Parathyroid adenoma (tissue), 2 donors: ENCODE data around the gene NPB.

ENCODE experiments used
- H2AFZ ChIP-seq: fragments of 300-600 bp; sonication (generic); one replicate; pipeline ENCODE4 v1.7.0; 2017; ENCODE audit warnings: antibody characterized with exemption, mild to moderate bottlenecking
- H3K27ac ChIP-seq: fragments of 300-600 bp; sonication (generic); one replicate; pipeline ENCODE4 v1.7.0; 2017
- H3K27me3 ChIP-seq: fragments of 300-600 bp; sonication (generic); one replicate; pipeline ENCODE4 v1.7.0; 2017; ENCODE audit warnings: low read length; ENCODE audit not compliant: control insufficient read depth, insufficient read depth
- H3K36me3 ChIP-seq: fragments of 300-600 bp; sonication (generic); one replicate; pipeline ENCODE4 v1.7.0; 2017; ENCODE audit warnings: low read length; ENCODE audit not compliant: control insufficient read depth, insufficient read depth
- H3K4me1 ChIP-seq: fragments of 300-600 bp; sonication (generic); one replicate; pipeline ENCODE4 v1.7.0; 2017; ENCODE audit warnings: control low read depth
- H3K4me2 ChIP-seq: fragments of 300-600 bp; sonication (generic); one replicate; pipeline ENCODE4 v1.7.0; 2017; ENCODE audit warnings: low read length
- H3K4me3 ChIP-seq: fragments of 300-600 bp; sonication (generic); one replicate; pipeline ENCODE4 v1.7.0; 2017; ENCODE audit warnings: low read depth, low read length
- H3K79me2 ChIP-seq: fragments of 300-600 bp; sonication (generic); one replicate; pipeline ENCODE4 v1.7.0; 2017; ENCODE audit warnings: control low read depth
- H3K9ac ChIP-seq: fragments of 300-600 bp; sonication (generic); one replicate; pipeline ENCODE4 v1.7.0; 2017; ENCODE audit warnings: mild to moderate bottlenecking
- H3K9me3 ChIP-seq: fragments of 300-600 bp; sonication (generic); one replicate; pipeline ENCODE4 v1.7.0; 2017; ENCODE audit warnings: low read length; ENCODE audit not compliant: control insufficient read depth
- TF ChIP-seq, protein P1 (sequence below): fragments of 300-600 bp; sonication (generic); IDR thresholded peaks from one replicate; pipeline ENCODE4 v1.7.0; 2017; ENCODE audit warnings: antibody characterized with exemption, mild to moderate bottlenecking
- donor health status: primary hyperparathyroidism.

Gene NPB

DNA sequence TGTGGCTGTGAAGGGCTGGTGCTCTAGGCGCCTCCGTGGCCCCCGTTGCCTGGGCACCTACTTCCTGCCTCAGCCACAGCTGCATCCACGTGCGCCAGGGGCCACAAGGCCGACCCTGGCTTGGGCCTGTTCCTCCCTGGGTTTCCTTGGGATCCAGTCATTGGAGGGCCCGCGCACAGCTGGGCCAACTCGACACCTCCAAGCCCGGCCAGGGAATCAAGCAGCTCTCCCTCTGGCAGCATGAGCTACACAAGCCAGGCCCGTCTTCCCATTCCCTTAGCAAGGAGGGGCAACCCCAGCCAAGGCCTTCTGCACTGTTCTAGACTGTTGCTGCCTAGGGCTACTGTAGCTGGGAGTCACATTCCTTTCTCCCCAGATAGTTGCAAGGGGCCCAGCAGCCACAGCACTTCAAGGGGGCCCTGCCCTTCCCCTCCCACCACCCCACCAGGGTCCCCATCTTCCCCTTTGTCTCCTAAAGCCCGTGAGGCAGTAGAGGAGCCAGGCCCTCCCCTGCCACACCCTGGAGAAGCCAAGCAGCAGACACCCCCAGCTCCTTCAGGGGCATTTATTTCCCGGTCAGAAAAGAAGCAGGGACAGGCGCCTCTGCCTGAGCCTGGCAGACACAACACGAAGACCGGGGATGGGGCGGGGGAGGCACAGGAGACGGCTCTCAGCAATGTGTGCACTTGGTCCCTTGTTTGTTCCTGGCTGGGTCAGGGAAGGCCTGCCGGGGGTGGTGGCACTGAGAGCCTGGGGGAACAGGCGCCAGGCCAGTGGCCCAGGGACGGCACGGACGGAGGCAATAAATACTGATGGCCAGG, 34.7 kb upstream of the NPB start:
- Histone ChIP-seq H3K27ac (no peak overlapping the region), H2AFZ (no peak overlapping the region), H3K4me1 (peaks cover 18% of the 10 kb centered on the region), H3K79me2 (peaks cover 38% of the 10 kb centered on the region), H3K4me2 (no peak overlapping the region), H3K9ac (no peak overlapping the region), H3K27me3 (no peaks in the 10 kb centered on the region), H3K4me3 (no peak overlapping the region), H3K36me3 (no peaks in the 10 kb centered on the region), H3K9me3 (no peaks in the 10 kb centered on the region)
- TF ChIP-seq, protein P1, sequence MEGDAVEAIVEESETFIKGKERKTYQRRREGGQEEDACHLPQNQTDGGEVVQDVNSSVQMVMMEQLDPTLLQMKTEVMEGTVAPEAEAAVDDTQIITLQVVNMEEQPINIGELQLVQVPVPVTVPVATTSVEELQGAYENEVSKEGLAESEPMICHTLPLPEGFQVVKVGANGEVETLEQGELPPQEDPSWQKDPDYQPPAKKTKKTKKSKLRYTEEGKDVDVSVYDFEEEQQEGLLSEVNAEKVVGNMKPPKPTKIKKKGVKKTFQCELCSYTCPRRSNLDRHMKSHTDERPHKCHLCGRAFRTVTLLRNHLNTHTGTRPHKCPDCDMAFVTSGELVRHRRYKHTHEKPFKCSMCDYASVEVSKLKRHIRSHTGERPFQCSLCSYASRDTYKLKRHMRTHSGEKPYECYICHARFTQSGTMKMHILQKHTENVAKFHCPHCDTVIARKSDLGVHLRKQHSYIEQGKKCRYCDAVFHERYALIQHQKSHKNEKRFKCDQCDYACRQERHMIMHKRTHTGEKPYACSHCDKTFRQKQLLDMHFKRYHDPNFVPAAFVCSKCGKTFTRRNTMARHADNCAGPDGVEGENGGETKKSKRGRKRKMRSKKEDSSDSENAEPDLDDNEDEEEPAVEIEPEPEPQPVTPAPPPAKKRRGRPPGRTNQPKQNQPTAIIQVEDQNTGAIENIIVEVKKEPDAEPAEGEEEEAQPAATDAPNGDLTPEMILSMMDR, result no peak

- peaks cover 34% of the 10 kb centered on the region for H3K79me2 ChIP-seq
- peak overlapping the region; percentile 9 for H3K27ac ChIP-seq
- no peak overlapping the region for H3K9ac ChIP-seq
- no peak overlapping the region for H2AFZ ChIP-seq
- H3K9me3 ChIP-seq, result no peaks in the 10 kb centered on the region
- H3K4me1 ChIP-seq, result peaks cover 20% of the 10 kb centered on the region
- no peak overlapping the region for H3K4me2 ChIP-seq
- no peaks in the 10 kb centered on the region for H3K36me3 ChIP-seq
- TF ChIP-seq, protein P1, result no peak
- no peak overlapping the region for H3K4me3 ChIP-seq
- H3K27me3 ChIP-seq, result no peaks in the 10 kb centered on the region
Observed at GRCh38 chr17:81867991-81868673, 33.9 kb upstream of the NPB start.

GRCh38 chr17:81868674-81869220, 33.3 kb upstream of the NPB start:
- Histone ChIP-seq H2AFZ (no peak overlapping the region), H3K4me3 (peak overlapping the region; percentile 65), H3K4me1 (peaks cover 20% of the 10 kb centered on the region), H3K27ac (no peak overlapping the region), H3K36me3 (no peaks in the 10 kb centered on the region), H3K9me3 (no peaks in the 10 kb centered on the region), H3K9ac (no peak overlapping the region), H3K27me3 (no peaks in the 10 kb centered on the region), H3K79me2 (peaks cover 30% of the 10 kb centered on the region), H3K4me2 (no peak overlapping the region)
- TF ChIP-seq, protein P1, result no peak

DNA sequence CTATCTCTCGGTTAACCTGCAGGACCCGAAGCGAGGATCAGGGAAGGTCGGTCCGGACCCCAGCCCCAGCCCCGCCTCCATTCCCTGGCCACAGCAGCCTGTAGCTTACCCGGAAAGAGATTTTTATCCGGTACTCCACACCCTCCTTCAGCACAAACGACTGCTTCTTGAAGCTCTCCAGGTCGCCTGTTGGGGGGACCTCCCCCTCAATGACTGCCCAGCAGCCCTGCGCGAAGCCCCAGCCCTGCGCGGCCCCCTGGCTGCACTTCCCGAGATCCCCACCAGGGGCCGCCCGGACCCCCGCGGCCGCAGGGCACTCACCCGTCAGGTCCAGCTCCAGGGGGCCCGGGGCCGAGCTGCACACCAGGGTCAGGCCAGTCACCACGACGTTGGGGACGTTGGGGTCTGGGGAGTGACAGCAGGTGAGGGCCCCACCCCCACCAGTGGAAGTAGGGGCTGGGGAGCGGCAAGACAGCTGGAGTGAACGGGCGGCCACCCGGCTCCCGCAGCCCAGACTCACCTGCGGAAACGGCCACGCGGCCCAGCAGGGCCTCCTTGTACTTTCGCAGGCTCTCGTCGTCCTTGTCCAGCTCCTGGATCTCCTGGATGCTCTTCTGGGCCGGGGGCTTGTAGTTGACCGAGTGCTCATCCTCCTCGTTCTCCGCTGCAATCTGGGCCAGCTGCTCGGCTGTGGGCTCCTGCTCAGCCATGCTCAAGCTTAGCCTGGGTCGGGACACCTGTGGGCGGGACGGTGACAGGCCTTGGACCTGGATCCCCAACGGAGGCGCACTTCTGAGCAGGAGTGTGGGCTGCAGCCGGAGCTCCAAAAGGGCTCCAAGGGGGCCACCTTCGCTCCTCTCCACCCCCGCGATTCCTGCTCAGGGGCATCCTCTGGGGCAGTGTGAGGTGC, 32.6 kb upstream of the NPB start:
- H3K27me3 ChIP-seq, result no peaks in the 10 kb centered on the region
- peak overlapping the region; percentile 67 for H3K27ac ChIP-seq
- H3K4me3 ChIP-seq, result peak overlapping the region; percentile 65

More for the DNA sequence above, 32.6 kb upstream of the NPB start:
- H3K4me1 ChIP-seq, result peaks cover 20% of the 10 kb centered on the region
- H2AFZ ChIP-seq, result no peak overlapping the region
- no peaks in the 10 kb centered on the region for H3K36me3 ChIP-seq
- H3K9me3 ChIP-seq, result no peaks in the 10 kb centered on the region
- TF ChIP-seq, protein P1, result peak; percentile 91
- peak overlapping the region; percentile 83 for H3K4me2 ChIP-seq
- H3K9ac ChIP-seq, result no peak overlapping the region
- H3K79me2 ChIP-seq, result peaks cover 29% of the 10 kb centered on the region
